Amniotic stem cell (primary cell): ENCODE measurements around the gene MT1M.
"Not testable (repeated sequence)": the region's sequence is repeated elsewhere in the genome, so short reads cannot be mapped to it uniquely, and the experiment has no call there.

Experiments
- DNase-seq: peaks from one replicate; lab custom pipeline; 2025; lab: John Stamatoyannopoulos, UW

Gene MT1M

DNA sequence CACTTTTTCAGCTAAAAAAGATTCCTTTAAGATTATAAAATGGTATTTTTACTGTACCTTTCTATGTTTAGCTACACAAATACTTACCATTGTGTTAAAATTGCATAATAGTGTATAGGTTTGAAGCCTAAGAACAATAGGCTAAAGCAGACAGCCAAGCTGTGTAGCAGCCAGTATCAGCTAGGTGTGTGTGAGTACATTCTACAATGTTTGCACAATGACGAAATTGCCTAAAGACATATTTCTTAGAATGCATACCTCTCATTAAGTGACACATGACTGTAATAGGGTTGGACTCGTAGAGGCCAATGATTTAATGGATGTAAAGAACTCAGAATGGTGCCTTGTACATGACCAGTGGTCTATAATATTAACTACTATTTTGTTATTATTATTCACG lies 17.4 kb downstream of the MT1M start:
- DNase-seq: no peak

DNA sequence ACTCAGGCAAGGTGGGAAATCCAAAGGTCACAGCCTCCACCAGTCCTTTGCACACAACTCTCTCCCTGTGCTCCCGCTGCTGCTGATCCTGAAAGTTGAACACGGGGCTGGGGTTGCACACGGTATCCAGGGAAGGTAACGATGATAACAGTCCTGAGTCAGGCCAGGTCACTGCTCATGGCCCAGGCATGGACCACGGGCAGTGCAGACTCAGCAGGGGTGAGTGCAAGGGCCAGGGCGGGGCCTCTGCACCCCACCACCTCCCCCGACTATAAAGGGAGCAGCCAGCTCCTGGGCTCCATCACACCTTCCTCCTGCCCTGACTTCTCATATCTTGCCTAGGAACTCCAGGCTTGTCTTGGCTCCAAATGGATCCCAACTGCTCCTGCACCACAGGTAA lies 19.1 kb downstream of the MT1M start, which contains the start of gene MT1B:
TSS of gene MT1B (plus strand) at position 301 of the 400 bp plus-strand sequence. CDS start at position 369, 68 bp downstream.
- DNase-seq: no peak

DNA sequence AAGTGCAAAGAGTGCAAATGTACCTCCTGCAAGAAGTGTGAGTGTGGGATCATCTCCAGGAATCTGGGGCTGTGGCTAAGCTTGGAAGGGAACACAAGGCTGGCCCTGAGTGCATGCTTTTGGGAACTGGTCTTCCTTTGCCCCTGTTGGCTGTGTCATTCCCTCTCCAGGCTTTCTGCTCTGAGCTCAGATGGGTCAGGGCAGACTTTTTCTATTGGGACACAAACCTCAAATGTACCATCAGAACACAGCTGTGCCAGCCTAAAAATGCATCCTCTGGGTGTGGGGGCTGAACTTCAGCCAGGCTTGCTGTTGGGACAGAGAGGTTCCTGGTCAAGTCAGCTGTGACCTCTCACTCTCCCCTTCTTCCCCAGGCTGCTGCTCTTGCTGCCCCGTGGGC lies 20.1 kb downstream of the MT1M start:
- no peak for DNase-seq

DNA sequence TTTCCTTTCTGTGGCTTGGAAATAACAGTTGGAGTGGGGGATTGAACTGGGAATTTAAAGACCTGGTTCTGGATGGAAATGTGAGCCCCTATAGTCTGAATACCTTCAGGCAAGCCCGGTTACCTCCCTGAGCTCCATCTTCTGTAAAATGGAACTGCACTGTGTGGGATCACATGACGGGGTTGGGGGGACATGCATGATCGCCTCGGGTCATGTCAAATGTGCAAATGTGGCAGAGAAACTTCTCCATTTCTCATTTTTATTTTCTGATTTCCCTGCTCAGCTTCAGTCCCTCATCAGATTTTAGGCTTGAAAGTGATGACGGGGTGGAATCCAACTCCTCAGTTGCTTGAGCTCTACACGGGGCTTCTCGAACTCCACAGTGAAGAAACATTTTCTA lies 20.8 kb downstream of the MT1M start:
- DNase-seq: no peak

DNA sequence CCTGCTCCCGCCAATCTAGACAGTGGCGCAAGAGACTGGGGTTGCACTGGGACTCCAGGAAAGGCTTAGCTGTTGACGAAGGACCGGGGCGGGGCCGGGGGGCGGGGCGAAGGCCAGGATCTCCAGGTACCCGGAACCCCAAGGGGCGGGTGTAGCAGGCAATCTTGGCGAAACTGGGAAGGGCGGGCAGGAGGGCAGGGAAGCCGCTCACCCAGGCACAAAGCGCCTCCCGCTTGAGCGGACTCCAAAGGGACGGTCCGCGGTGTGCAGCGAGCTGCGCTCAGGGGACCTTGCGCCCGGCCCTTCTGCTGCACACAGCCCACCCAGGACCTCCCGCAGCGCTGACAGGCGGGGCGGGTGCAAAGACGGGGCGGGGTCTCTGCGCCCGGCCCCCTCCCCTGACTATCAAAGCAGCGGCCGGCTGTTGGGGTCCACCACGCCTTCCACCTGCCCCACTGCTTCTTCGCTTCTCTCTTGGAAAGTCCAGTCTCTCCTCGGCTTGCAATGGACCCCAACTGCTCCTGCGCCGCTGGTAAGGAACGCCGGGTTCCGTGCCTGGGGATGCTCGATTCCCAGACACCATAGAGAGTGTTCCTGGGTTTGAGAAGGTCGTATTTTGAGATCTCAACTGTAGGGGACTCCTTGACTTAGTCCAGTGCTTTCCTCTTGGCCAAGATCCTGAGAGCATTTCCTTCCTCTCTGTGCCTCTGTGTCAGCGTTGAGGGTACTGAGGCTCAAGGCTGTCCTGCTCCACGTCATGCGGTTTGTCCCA lies 25.3 kb downstream of the MT1M start, which contains the start of gene MT1F:
TSS of gene MT1F (plus strand) at position 405 of the 772 bp plus-strand sequence. CDS start at position 505, 100 bp downstream.
- DNase-seq: no peak

DNA sequence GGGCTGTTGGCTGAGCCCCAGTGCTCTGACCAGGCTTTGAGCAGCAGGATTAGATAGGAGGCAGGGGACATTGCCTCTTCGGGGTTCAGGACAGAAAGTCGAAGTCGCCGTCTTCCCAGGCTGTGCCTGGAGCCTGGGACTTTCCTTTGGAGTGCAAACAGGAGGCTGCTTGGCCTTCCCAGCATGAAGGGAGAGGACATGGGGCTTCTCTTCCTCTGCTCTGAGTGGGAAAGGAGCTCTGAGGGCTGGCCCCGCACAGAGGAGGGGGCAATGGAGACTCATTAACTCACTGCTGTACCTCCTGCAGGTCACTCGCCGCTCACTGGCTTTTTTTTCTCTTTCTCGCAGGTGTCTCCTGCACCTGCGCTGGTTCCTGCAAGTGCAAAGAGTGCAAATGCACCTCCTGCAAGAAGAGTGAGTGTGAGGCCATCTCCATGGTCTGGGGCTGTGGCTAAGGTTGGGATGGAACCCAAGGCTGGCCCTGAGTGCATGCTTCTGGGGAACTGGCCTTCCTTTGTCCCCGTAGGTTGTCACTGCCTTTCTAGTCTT lies 25.9 kb downstream of the MT1M start:
- DNase-seq: no peak

DNA sequence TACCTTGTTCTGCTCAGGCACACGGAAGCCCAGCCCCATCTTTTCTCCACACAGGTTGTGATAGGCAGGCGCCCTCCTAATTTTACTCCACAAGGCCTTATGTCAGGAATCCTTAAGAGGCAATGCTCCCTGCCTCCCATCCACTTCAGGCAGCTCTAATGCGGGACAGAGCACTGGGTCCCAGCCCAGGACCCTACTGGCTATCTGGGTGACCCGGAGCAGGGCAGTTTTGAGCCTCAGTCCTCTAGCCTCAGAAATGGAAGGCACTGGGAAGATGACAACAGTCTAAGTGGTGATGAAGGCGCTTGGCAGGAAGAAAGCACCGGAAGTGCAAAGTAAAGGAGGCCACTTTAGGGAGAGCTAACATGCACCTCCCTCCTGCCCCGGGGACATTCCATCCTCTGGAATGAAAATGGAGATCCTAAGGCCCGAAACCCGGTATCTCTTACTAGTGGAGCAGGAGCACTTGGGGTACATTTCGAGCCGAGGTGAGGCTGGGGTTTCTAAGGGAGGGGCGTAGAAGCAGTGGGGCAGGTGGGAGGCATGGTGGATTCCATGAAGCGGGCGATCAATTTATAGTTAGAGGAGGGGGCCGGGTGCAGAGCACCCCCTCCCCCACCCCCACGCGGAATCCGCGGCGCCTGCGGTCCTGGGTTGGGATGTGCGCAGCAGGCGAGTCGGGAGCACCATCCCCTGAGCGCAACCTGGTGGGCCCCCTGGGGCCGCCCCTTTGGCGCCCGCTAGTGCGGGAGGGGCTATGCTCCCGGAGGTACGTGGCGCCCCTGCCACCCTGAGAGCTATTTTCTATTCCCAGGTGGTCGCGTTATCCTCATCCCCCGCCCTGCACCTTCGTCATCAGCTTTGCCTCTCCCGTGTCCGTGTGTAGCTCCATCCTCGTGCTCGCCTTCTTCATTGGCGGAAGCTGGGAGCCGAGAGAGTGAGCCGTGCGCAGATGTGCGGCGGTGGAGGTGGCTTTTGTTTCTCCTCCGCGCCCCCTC lies 30.2 kb downstream of the MT1M start:
- DNase-seq: no peak

DNA sequence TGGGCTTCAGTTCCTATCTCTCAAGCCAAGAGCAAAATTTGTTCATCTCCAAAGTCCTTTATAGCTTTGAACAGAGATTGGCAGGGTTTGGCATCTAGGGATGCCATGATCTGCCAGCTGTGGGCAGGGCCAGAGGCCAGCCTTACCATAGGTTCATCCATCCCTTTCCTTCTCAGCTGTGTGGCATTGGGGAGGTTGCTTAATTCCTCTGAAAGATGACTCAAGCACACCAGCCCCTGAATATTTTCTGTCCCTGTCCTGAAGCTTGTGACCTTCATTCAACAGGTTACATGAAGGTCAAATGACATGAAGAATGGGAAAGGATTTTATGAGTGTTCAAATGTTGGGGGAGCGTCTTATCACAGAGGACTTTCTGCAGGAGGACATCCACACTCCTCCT lies 32.0 kb downstream of the MT1M start:
- no peak for DNase-seq

DNA sequence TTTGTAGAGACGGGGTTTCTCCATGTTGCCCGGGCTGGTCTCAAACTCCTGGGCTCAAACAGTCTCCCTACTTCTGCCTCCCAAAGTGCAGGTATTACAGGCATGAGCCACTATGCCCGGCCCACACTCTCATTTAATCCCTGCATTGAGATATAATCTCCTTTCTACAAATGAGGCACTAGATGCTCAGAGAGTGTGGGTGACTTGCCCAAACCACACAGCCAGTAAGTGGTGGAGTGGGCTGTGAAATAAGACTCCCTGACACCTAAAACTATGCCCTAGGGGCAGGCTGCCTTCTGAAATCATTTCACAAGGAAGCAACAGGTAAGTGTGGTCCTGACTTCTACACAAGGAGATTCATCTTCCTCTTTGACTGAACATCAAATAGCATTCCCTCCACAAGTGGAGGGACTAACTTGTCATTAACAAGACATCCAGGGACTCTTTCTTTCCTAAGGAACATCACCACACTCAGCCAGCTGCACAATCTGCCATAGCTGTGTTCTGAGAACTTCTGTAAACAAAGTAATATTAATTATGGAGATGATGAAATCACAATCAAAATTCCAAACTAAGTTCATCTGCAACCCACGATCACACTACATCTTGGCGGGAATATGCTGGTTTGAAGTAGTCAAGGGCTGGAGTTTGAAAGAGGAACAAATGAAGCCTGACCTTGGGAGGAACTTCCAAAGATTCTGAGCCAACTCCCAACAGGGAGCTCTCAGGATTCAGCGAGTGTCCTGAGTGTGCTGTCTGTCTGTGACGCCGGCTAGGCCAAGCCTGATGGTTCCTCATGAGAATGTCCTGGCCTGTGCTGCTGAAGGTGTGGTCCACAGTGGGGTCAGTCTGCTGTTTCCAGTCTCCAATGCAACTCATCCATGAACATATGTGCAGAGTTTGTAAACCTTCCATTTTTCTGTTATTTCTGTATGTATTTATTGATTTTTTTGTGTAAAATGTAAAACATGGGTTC lies 33.1 kb downstream of the MT1M start:
- not testable (repeated sequence) for DNase-seq

DNA sequence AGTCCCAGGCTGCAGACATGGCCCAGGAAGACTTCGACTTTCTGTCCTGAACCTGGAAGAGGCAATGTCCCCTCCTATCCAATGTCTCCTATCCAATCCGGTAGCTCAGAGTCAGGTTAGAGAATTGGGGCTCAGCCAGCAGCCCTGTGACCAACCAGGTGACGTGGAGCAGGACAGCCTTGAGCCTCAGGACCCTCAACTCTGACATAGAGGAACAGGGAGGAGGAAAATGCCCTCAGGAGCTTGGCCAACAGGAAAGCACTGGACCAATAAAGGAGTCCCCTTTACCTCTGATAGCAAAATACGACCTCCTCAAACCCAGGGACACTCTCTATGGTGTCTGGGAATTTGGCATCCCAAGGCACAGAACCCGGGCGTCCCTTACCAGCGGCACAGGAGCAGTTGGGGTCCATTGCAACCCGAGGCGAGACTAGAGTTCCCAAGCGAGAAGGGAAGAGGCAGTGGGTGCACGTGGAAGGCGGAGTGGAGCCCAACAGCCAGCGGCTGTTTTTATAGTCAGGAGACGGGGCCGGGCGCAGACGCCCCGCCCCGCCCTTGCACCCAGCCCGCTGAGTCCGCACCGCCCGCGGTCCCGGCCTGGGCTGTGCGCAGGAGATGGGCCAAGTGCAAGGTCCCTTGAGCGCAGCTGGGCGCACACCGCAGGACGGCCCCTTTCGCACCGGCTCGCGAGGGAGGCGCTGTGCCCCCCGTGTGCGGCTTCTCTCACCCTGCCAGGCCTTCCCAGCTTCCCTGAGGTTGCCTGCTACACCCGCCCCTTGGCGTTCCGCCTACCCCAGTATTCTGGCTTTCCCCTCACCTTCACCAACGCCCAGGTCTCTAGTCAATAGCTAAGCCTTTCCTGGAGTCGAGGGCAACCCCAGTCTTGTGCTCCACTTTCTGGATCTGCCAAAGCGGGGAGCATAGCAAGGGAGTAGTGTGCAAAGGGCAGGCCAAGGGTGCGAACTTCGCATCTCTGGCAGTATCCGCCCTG lies 35.4 kb downstream of the MT1M start, which contains the start of gene MT1G:
TSS of gene MT1G (minus strand) at position 485 of the 991 bp plus-strand sequence. CDS start at position 413, 72 bp downstream.
- no peak for DNase-seq

DNA sequence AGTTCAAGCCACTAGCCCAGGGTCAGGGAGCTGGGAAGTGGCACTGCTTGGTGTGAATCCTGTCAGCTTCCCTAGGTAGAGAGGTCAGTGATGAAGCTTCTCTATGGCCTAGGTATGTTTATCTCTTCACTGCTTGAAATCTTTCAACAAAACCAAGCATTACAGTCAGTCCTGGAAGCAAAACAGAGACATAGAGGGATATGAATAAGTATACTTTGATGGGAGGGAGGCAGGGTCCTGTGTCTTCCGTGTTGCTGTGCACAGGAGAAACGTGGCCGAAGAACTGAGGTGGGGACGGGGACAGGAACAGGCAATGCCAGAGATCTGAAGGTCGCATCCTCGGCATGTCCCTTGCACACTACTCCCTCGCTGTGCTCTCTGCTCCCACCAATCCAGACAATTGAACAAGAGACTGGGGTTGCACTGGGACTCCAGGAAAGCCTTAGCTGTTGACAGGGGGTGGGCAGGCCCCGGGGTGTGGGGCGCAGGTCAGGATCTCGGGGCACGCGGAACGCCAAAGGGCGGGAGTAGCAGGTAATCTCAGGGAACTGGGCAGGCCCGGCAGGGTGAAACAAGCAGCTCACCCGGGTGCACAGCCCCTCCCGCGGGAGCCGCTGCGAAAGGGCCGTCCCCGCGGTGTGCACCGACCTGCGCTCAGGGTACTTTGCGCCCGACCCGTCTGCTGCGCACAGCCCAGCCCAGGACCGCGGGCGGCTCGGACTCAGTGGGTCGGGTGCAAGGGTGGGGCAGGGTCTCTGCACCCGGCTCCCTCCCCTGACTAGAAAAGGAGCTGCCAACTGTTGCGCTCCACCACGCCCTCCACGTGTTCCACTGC lies 36.8 kb downstream of the MT1M start, which contains the start of gene MT1H:
TSS of gene MT1H (plus strand) at position 810 of the 835 bp plus-strand sequence. CDS start 71 bp downstream, outside the sequence.
- no peak for DNase-seq

DNA sequence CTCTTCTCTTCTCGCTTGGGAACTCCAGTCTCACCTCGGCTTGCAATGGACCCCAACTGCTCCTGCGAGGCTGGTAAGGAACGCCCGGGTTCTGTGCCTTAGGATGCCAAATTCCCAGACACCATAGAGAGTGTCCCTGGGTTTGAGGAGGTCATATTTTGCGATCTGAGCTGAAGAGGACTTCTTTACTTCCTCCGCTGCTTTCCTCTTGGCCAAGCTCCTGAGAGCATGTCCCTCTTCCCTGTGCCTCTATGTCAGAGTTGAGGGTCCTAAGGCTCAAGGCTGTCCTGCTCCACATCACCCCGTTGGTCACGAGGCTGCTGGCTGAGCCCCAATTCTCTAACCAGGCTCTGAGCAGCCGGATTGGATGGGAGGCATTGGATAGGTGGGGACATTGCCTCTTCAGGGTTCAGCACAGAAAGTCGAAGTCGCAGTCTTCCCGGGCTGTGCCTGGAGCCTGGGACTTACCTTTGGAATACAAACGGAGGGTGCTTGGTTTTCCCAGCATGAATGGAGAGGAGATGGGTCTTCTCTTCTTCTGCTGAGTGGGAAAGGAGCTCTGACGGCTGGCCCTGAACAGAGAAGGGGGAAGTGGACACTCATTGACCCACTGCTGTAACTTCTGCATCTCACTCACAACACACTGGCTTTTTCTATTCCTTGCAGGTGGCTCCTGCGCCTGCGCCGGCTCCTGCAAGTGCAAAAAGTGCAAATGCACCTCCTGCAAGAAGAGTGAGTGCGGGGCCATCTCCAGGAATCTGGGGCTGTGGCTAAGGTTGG lies 37.6 kb downstream of the MT1M start:
- DNase-seq: no peak

DNA sequence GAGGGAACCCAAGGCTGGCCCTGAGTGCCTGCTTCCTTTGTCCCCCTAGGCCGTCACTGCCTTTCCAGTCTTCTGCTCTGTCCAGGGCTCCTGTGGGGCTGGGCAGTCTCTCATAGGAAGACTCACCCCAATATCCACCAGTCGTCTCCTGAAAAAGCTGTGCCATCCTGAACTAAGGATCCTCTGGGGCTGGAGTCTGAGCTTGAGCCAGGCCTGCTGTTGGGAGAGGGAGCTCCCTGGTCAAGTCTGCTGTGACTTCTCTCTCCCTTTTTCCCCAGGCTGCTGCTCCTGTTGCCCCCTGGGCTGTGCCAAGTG lies 38.1 kb downstream of the MT1M start:
- DNase-seq: no peak

DNA sequence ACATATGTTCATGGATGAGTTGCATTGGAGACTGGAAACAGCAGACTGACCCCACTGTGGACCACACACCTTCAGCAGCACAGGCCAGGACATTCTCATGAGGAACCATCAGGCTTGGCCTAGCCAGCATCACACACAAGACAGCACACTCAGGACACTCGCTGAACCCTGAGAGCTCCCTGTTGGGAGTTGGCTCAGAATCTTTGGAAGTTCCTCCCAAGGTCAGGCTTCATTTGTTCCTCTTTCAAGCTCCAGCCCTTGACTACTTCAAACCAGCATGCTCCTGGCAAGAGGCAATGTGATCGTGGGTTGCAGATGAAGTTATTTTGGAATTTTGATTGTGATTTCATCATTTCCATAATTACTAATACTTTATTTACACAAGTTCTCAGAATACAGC lies 39.2 kb downstream of the MT1M start:
- DNase-seq: not testable (repeated sequence)

DNA sequence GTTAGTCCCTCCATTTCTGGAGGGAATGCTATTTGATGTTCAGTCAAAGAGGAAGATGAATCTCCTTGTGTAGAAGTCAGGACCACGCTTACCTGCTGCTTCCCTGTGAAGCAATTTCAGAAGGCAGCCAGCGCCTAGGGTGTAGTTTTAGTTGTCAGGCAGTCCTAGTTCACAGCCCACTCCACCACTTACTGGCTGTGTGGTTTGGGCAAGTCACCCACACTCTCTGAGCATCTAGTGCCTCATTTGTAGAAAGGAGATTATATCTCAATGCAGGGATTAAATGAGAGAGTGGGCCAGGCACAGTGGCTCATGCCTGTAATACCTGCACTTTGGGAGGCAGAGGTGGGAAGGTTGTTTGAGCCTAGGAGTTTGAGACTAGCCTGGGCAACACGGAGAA lies 39.7 kb downstream of the MT1M start:
- not testable (repeated sequence) for DNase-seq

DNA sequence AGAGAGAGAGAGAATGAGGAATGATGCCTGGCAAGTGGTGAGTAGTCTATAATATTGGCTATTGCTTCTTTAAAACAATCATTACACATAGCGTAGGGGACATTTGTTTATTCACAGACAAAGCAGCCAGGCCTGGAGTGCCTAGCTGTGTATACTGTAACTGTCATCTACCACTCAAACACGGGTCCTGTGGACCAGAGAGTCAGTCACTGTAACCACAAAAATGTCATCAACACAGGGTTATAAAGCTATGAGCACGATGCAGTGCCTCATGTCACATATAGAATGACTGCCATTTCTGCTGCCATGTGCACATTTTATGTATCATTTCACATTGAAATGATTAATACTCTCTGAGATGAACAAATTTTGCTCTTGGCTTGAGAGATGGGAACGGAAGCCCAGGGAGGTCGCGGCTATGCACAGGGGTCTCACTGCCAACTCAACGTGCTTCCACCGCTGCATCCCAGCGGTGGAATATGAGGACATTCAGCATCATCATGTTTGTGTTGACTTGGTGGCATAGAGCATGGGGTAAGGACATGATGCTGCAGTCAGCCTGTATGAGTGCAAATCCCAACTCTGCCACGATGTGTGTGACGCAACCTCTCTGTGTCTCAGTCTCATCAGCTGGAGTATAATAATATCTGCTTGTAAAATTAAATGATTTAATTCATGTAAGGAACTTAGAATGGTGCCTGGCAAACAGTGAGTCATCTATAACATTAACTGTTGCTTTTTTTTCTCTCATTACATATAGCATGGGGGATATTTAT lies 40.5 kb downstream of the MT1M start:
- no peak for DNase-seq

DNA sequence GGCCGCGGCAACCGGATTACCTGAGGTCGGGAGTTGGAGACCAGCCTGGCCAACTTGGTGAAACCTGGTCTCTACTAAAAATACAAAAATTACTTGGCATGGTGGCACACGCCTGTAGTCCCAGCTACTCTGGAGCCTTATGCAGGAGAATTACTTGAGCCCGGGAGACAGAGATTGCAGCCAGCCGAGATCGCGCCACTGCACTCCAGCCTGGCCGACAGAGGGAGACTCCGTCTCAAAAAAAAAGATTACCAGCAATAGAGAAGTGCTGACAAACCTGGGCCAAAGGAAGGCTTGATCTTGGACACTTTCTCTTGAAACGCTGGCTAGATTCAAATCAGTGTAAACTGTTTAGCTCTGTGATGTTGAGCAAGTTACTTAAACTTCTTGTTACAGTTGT lies 41.5 kb downstream of the MT1M start:
- no peak for DNase-seq
